Measurements from ENCODE around the gene SLC25A23.
A peak's percentile ranks its signal among the peaks of the same experiment; 100 is the strongest.

Gene SLC25A23

GRCh38 chr19:6480848-6481415, 21.3 kb upstream of the SLC25A23 start:
- no peak for DNase-seq

GRCh38 chr19:6479836-6480398, 20.3 kb upstream of the SLC25A23 start:
- no peak for DNase-seq

DNA sequence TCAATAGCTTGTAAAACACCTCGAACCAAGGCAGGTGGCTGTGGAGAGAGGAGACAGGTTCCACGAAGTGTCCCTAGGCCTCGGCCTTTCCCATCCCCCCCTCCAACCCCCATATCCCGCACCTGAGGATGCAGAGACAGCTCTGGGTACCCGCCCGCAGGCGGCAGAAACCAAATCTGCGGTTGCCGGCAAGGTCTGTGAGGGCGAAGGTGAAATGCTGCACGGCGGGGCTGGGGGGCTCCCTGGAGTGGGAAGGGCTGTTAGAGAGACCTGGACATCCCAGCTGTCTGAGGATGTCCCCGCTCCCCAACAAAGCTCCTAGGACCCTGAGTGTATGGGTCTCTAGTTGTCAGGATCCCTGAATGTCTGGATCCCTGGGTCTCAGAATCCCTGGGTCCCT, 19.2 kb upstream of the SLC25A23 start:
- DNase-seq, result no peak

DNA sequence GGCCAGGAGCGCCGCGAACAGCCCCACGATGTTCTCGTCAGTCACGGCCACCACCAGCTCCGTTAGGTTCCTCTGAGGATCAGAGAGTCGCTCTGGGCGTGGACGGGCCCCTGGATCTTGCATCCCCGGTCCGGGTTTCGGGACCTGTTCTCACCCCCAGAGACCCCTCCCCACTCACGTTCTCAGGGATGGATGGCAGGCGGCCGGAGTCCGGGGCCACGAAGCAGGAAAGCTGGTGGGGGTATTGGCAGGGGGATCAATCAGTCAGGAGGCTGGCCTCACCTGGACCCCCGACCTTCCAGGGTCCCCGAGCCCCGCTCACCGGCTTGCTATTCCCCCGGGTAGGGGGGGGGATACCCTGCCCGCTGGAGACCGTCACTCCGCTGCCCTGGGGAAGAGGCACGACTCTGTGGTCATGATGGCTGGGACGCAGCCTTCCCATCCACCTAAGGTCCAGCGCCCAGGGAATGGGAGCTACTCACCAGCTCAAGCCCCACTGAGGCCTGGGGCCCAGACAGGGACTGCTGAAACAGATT, 17.4 kb upstream of the SLC25A23 start:
- no peak for DNase-seq

DNA sequence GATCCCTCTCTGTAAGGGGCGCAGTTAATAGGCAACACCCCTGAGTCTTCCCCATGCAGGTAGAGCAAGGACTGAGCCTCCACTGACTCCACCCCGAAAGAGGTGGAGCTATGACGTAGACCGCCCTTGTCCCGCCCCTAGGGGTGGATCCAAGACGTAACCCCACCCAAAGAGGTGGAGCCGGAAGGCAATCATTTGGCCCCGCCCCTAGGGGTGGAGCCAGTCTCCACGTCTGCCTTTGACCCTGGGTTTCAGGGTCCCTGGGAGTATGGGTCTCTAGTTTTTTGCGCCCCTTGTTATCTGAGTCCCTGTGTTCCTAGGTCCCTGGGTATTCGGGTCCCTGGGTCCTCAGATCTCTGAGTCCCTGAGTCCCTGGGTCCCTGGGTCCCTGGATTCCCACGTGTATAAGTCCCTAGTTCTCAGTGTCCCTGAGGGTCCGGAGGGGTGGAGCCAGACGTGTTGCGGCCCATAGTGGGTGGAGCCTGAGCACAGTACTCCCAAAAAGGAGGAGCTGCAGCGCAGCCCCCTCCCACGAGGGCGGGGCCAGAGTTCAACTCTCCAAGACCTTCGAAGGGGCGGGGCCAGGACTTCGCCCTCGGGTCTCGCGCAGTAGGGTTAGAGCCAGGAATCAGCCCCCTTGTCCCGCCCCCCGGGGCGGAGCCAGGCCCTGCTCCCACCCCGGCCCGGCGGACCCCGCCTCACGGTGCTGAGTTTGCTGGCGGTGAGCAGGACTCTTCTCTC, 16.7 kb upstream of the SLC25A23 start:
- DNase-seq, result peak; percentile 67 to 80

GRCh38 chr19:6475321-6476108, 15.9 kb upstream of the SLC25A23 start:
- no peak for DNase-seq

GRCh38 chr19:6473647-6474046, 14.1 kb upstream of the SLC25A23 start:
- no peak for DNase-seq

DNA sequence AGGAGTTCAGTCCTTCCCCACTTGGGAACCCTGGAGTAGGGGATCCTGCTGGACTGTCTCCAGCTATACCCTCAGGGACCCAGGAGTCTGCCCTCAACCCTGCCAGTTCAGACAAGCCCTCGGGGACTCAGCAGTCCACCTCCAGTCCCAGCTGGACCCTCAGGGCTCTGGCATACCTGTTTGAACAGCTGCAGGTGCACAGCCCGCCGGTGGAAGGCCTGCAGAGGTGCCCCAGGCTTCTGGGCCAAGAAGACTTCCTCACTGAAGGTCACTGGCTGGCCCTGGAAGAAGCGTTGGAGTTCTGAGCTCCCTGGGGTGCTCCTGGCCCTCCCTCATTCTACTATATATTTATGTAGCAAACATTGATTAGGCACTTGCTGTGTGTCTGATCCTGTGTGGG, 13.1 kb upstream of the SLC25A23 start:
- no peak for DNase-seq

DNA sequence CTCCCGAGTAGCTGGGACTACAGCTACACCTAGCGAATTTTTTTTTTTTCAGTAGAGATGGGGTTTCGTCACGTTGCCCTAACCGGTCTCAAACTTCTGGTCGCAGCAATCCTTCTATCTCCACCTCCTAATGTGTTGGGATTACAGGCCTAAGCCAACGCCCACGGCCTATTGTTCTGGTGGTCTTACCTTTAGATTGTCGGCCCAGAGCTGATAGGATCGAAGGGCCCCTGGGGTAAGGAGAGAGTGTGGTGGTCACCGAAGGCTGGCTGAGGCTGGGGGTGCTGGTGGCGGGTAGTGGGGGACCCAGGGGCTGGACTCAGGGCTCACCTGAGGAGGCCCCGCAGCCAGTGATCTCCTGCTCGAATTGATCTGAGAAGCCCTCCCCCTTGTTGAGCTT, 11.5 kb upstream of the SLC25A23 start:
- no peak for DNase-seq

- DNase-seq, result no peak
Observed at GRCh38 chr19:6470173-6470572, 10.6 kb upstream of the SLC25A23 start.

GRCh38 chr19:6467384-6467783, 7.8 kb upstream of the SLC25A23 start:
- DNase-seq, result no peak

DNA sequence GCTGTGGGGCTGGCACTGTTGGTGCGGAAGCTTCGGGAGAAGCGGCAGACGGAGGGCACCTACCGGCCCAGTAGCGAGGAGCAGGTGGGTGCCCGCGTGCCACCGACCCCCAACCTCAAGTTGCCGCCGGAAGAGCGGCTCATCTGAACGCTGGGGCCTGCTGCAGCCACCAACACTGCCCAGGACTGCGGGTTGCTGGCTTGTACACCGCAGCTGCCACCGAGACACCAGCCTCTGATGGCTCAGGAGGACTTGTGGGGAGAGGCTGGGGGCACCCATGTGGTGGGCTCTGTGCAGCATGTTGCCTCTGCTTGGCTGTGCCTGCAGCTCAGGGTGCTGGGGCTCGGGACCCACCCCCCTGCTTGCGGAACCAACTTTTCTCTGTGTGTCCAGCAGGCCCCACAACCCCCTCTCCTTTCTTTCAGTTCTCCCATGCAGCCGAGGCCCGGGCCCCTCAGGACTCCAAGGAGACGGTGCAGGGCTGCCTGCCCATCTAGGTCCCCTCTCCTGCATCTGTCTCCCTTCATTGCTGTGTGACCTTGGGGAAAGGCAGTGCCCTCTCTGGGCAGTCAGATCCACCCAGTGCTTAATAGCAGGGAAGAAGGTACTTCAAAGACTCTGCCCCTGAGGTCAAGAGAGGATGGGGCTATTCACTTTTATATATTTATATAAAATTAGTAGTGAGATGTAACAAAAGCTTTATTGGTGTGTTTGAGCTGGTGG, 7.1 kb upstream of the SLC25A23 start:
- DNase-seq, result no peak

- no peak for DNase-seq
Observed at GRCh38 chr19:6465663-6466062, 6.1 kb upstream of the SLC25A23 start.

GRCh38 chr19:6465006-6465405, 5.4 kb upstream of the SLC25A23 start:
- no peak for DNase-seq

DNA sequence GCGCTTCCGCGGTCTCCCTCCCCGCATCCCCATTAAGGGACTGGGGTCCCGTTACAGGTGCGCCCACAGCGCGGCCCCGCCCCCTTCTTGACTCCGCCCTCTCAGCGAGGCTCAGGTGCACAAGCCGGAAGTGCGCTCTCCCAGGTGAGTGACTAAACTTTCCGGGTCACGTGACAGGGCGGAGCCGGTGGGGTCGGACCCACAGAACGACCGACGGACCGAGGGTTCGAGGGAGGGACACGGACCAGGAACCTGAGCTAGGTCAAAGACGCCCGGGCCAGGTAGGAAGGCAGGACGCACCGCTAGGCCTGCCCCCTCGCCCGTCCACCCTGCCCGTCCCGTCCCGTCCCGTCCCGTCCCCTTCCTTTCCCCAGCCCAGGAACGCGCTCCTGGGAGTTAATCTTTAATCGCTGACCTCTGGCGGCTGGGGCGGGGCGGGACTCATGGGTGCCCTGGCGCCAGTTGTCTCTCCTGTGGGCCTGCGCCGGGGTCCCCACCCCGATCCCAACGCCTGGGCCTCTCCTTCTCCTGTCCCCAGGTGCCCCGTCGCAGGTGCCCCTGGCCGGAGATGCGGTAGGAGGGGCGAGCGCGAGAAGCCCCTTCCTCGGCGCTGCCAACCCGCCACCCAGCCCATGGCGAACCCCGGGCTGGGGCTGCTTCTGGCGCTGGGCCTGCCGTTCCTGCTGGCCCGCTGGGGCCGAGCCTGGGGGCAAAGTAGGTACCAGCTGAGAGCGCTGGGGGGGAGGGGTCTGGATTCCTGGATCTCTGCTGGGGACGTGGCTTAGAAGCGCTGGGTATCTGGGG, 4.7 kb upstream of the SLC25A23 start, which contains the start of gene CRB3:
Gene CRB3 (plus strand): TSS at position 202 of the 804 bp plus-strand sequence. CDS start 431 bp downstream, at position 633.
- peak in 1 of 2 donors; percentile 11 for DNase-seq

DNA sequence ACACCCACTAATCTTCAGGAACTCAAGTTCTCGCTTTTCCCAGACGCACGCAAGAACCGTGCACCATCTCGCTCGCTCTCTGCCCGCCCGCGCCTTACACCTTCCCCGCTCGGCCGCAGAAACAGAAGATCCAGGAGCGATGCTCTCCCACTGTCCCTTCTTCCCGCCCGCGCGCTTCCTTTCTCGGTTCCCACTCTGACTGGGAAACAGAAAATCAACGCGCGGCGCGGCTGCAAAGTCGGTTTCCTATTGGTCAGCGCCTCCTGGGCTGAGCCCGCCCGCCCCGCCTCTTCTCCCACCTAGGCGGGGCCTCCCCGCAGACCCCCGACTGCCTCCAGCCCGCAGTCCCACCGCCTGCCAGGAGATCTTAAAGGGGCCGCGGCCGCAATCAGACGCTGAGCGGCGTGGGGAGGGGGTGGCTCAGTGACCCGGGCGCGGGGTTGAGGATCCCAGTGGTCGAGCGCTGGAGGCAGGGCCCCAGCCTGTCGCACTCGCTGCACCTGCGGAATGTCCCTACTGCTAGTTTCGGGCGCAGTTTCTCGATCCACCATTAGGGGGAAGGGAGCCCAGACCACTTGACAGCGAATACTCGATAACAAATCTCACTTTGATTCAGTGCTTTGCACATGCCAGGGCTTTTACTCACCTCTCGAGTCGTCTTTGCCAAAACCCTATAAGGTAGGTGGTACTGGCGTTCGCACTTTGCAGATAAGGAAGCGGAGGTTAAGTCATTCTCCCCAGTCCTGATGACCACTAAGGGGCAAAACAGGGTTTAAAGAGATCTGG, 700 bp upstream of the SLC25A23 start:
- peak; percentile 94 to 97 for DNase-seq

DNA sequence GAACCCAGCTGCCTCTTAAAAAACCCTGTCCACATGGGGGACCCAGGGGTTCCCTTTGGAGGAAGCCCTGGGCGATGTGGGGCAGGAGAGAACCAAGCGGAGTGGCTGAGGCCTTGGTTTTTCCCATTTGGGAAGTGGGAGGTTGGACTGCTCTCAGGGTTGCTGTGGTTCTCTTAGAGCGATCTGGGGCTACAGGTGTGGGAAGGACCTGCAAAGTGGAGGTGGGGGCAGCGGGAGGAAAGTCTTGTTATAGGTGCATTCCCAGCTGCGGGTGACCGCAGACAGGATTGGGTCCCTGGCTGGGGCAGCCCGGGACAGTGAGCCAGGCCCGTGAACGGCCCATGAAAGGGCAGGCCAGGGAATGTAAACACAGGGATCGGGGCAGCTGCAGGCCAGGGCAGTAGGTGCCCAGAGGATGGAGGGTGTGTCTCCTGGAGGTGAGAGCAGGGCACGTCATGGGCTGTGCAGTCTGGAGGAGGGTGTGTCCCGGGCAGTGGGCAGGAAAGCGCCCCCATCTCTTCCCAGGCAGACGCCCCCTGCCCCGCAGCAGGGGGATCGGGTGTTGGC, 814 bp downstream of the SLC25A23 start:
- DNase-seq, result no peak

- DNase-seq, result no peak
Observed at GRCh38 chr19:6457958-6458694, 1.5 kb downstream of the SLC25A23 start.

GRCh38 chr19:6455924-6456323, 3.7 kb downstream of the SLC25A23 start:
- DNase-seq, result no peak
